Pancreas (tissue), 10 donors: ENCODE measurements around the gene EVC. TPM values are rescaled to one million over a fixed set of nuclear protein-coding genes. Genes with fewer than 3 reads are reported as not detected.

ENCODE experiments used
- ATAC-seq, 4 donors: fragments of 200-7000 bp; cut with Tn5 transposase; one replicate each; pipeline versions ENCODE4 v1.8.0 to v1.9.1; 2020; ENCODE audit warnings: mild to moderate bottlenecking in 4 of 4, moderate library complexity in 4 of 4
- DNase-seq, 6 donors: peaks; one replicate each; pipeline ENCODE4 v3.0.0-alpha.2; 2020
- FAIRE-seq: peaks from 2 replicates; lab custom pipeline; 2012; peaks lifted over from hg19 to GRCh38; lab: Jason Lieb, UNC
- H3K27ac ChIP-seq, 4 donors: fragments of 200-600 bp; sonication (generic); 1 replicate in 3 of 4; 2 replicates in 1 of 4; pipeline versions ENCODE4 v1.5.0 to v1.8.0; 2020
- H3K27me3 ChIP-seq, 4 donors: fragments of 200-600 bp; one replicate each; pipeline ENCODE4 v1.8.0; 2021
- H3K36me3 ChIP-seq, 3 donors: fragments of 200-600 bp; sonication (generic) in 1 of 3; one replicate each; pipeline versions ENCODE4 v1.5.0 to v1.8.0; 2020 to 2021
- H3K4me1 ChIP-seq, 3 donors: fragments of 200-600 bp; one replicate each; pipeline ENCODE4 v1.8.0; 2021
- H3K4me3 ChIP-seq, 4 donors: fragments of 200-600 bp; sonication (generic) in 2 of 4; one replicate each; pipeline versions ENCODE4 v1.5.0 to v1.8.0; 2020 to 2021
- H3K9me3 ChIP-seq, 4 donors: fragments of 200-600 bp; one replicate each; pipeline ENCODE4 v1.8.0; 2021
- CTCF ChIP-seq, 4 donors: fragments of 200-600 bp; sonication (generic) in 3 of 4; IDR thresholded peaks; one replicate each; pipeline versions ENCODE4 v1.5.0 to v1.8.0; 2021; ENCODE audit warnings: antibody characterized with exemption in 4 of 4
- WGBS, 2 donors: extraction: QIAGEN DNeasy Blood & Tissue Kit; methylation state at CpG; one replicate each; pipeline ENCODE4 v1.1.7; 2013; 5-methylcytosine and 5-hydroxymethylcytosine counted together
- intact Hi-C, 3 donors: fragments of 100-400 bp; cut with DNase I; formaldehyde crosslinking; loops; one replicate each; pipeline versions ENCODE4 v1.11.1 to v1.14.2; 2022
- polyA plus RNA-seq, 2 donors: library from polyadenylated mRNA; stranded (reverse); fragments of 200-250 nt; gene quantifications; one replicate each; pipeline ENCODE4 v1.2.3, GENCODE V29; 2013
- total RNA-seq, 6 donors: library from RNA; stranded (reverse); fragmentation: NEBNext Ultra II Directional in 4 of 6; extraction: Animal tissue kit (Norgen Biotek cat#: 25700) in 4 of 6; gene quantifications; one replicate each; pipeline versions ENCODE4 v1.2.1 to v1.2.4, GENCODE V29; 2021 to 2023
- donor health status: healthy with polysubstance abuse.
- donor health status: DM: no; HTN: no; CAD: no; lungs with moderate emphysema.
- donor health status: DM: no; HTN: no; CAD: no.
- donor health status: control.
- donor health status: control.
- donor health status: Bipolar disorder and iron deficiency.
- donor health status: DM: yes; HTN: yes; CAD: no.
- donor health status: DM: no; HTN: no; CAD: no.
- donor health status: DM: no; HTN: no; CAD: no.
- donor health status: DM: yes; HTN: yes; CAD: no.

The EVC gene
- total and polyA plus RNA-seq, 8 donors = 2.8 to 17.8 (median 11.9) TPM

GRCh38 chr4:5717449-5718158 lies 6.6 kb downstream of the EVC start:
- peak overlapping the region in 1 of 4 donors; percentile 20 for H3K27ac ChIP-seq
- DNase-seq (no peak), FAIRE-seq (no peak), ATAC-seq (peak in 1 of 4 donors; percentile 36)
- H3K4me1 ChIP-seq = peaks cover 0 to 3% (median 0%) of the 10 kb centered on the region in 3 donors
- H3K36me3 ChIP-seq = no peaks in the 10 kb centered on the region
- intact Hi-C loops = no loop called here
- H3K9me3 ChIP-seq = no peaks in the 10 kb centered on the region
- H3K4me3 ChIP-seq = no peak overlapping the region
- no peaks in the 10 kb centered on the region for H3K27me3 ChIP-seq
- TF ChIP-seq CTCF (IDR thresholded peaks at IDR 0.05) = no peak
- WGBS, 2 donors = 71 to 76% methylated on average over 4 of the region's 4 CpGs

- TF ChIP-seq CTCF (IDR thresholded peaks at IDR 0.05) = no peak
- no peak overlapping the region for H3K27ac ChIP-seq
- H3K9me3 ChIP-seq = no peaks in the 10 kb centered on the region
- no peaks in the 10 kb centered on the region for H3K27me3 ChIP-seq
- no peaks in the 10 kb centered on the region for H3K36me3 ChIP-seq
- H3K4me3 ChIP-seq = no peak overlapping the region
- FAIRE-seq (no peak), ATAC-seq (no peak), DNase-seq (no peak)
- H3K4me1 ChIP-seq = peaks cover 0 to 3% (median 0%) of the 10 kb centered on the region in 3 donors
- intact Hi-C loops = no loop called here
- WGBS, 2 donors = 80 to 87% methylated on average over 4 of the region's 4 CpGs
These were observed 7.4 kb downstream of the EVC start for GRCh38 chr4:5718411-5718810.

GRCh38 chr4:5719350-5720055 lies 8.5 kb downstream of the EVC start:
- ATAC-seq = no peak
- Histone ChIP-seq H3K27me3 (no peaks in the 10 kb centered on the region), H3K4me1 (peaks cover 0 to 3% (median 0%) of the 10 kb centered on the region in 3 donors), H3K27ac (no peak overlapping the region), H3K36me3 (no peaks in the 10 kb centered on the region), H3K4me3 (no peak overlapping the region), H3K9me3 (no peaks in the 10 kb centered on the region)
- WGBS, 2 donors = 79 to 82% methylated on average over 7 of the region's 7 CpGs
- no peak for FAIRE-seq
- DNase-seq = no peak
- intact Hi-C loops = no loop called here
- TF ChIP-seq CTCF (IDR thresholded peaks at IDR 0.05) = no peak

GRCh38 chr4:5720157-5720850 lies 9.3 kb downstream of the EVC start:
- no peak for FAIRE-seq
- Histone ChIP-seq H3K4me1 (peaks cover 0 to 3% (median 0%) of the 10 kb centered on the region in 3 donors), H3K27ac (no peak overlapping the region), H3K27me3 (no peaks in the 10 kb centered on the region), H3K4me3 (no peak overlapping the region), H3K9me3 (no peaks in the 10 kb centered on the region), H3K36me3 (no peaks in the 10 kb centered on the region)
- 73 to 82% methylated on average over 16 of the region's 16 CpGs for WGBS, 2 donors
- no peak for ATAC-seq
- intact Hi-C loops = no loop called here
- TF ChIP-seq CTCF (IDR thresholded peaks at IDR 0.05) = no peak
- DNase-seq = no peak
